ENCODE data around the gene TWNK. TPM values are rescaled to one million over a fixed set of nuclear protein-coding genes. Genes with fewer than 3 reads are reported as not detected.
A peak's percentile ranks its signal among the peaks of the same experiment; 100 is the strongest.

TWNK gene
- total RNA-seq, 2 donors from 2014 or later, result 9.7 to 17.3 TPM

DNA sequence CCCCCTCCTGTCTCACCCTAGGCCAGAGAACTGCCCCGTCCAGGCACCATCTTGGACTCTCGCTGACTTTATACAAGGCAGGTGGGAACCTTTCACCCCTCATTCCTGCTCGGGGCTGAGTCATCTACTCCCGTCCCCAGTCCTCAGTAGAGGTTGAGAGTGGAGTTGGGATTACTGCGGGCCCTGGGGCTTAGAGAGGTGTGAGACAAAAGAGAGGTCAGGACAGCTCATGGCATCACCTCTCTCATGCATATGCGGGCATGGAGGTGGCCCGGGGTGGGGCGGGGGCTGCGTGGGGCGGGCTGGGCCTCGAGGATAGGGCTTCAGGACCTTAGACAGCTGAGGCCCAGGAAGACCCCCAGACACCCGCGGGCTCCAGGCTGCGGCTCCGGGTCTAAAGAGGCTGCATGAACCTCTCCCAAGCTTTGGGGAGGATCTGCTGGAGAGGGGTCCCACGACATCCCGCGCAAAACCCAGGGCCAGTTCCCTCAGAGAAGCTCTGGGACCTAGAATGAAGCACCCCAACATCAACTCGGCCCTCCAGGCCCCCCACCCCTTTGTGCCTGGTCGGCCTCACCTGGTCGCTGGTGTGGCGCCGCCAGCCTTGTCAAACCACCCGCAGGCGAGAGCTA is 43.3 kb downstream of the TWNK start:
- TF ChIP-seq POLR2A (IDR thresholded peaks at IDR 0.05) (no peak), POLR2AphosphoS5 (IDR thresholded peaks at IDR 0.05) (no peak)
- TF ChIP-seq, protein P1, sequence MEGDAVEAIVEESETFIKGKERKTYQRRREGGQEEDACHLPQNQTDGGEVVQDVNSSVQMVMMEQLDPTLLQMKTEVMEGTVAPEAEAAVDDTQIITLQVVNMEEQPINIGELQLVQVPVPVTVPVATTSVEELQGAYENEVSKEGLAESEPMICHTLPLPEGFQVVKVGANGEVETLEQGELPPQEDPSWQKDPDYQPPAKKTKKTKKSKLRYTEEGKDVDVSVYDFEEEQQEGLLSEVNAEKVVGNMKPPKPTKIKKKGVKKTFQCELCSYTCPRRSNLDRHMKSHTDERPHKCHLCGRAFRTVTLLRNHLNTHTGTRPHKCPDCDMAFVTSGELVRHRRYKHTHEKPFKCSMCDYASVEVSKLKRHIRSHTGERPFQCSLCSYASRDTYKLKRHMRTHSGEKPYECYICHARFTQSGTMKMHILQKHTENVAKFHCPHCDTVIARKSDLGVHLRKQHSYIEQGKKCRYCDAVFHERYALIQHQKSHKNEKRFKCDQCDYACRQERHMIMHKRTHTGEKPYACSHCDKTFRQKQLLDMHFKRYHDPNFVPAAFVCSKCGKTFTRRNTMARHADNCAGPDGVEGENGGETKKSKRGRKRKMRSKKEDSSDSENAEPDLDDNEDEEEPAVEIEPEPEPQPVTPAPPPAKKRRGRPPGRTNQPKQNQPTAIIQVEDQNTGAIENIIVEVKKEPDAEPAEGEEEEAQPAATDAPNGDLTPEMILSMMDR (IDR thresholded peaks at IDR 0.05), result no peak
- H3K36me3 ChIP-seq, result peaks cover 0 to 4% of the 10 kb centered on the region in 2 donors
- H3K4me3 ChIP-seq, result peak overlapping the region; percentile 70 to 75
- H3K27me3 ChIP-seq (replicated peaks; ENCODE audit: insufficient read depth), result no peaks in the 10 kb centered on the region
- intact Hi-C loops (cut with DNase I), result loop anchor here (5.0 kb wide), 1 partner anchor 37 kb away; no protein-coding TSS in a partner anchor
- WGBS, result 12% methylated on average over 25 of the region's 25 CpGs
- no peaks in the 10 kb centered on the region for H3K9me3 ChIP-seq
- H3K27ac ChIP-seq, result peak overlapping the region; percentile 97
- peaks cover 16% of the 10 kb centered on the region for H3K4me1 ChIP-seq (replicated peaks)
- no peak for DNase-seq (ENCODE audit: low spot score)

DNA sequence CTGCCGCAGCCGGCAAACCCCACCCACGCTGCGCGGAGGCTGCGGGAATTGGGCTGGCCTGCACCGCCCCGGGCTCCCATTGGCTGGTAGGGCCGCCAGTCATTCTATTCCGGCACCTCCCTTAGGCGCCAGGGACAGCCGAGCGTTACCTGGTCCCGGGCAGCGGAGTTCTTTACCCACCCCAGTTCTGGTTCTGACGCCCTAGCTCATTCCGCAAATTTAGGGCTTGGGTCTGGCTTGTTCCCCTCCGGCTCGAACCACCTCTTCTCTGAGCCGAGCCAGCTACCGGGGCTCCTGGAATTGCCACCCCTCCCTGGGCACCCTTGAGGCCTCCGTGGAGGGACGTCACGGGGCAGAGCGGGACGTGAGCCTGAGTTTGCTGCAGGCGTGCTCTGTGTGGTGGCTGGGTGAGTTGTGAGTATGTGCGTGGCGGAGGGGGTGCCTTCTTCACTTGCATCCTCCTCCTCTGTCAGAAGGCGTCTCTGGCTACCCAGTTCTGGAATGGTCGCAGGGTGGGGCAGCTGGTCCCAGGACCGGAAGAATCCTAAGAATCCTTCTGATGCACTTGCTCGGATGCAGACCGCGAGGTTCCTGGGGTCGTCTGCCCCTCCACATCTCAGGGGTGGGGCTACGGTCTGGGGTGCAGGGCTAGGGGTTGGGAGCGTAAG is 43.9 kb downstream of the TWNK start, which contains the start of the genes PDZD7 and SFXN3:
Gene PDZD7 (minus strand): TSS at position 2 of the 668 bp plus-strand sequence. CDS start 910 bp downstream, outside the sequence.
Gene SFXN3 (plus strand): TSS at position 107 of the 668 bp plus-strand sequence. CDS start 3,461 bp downstream, outside the sequence.
- intact Hi-C loops (cut with DNase I), result loop anchor here (5.0 kb wide), 1 partner anchor 36 kb away; no protein-coding TSS in a partner anchor
- Histone ChIP-seq H3K4me1 (replicated peaks) (peaks cover 16% of the 10 kb centered on the region), H3K27ac (peak within 1 kb of the TSS; percentile 97), H3K9me3 (no peaks in the 10 kb centered on the region), H3K36me3 (peaks cover 0 to 4% of the 10 kb centered on the region in 2 donors), H3K27me3 (replicated peaks; ENCODE audit: insufficient read depth) (no peaks in the 10 kb centered on the region), H3K4me3 (peak within 1 kb of the TSS; percentile 70 to 75)
- TF ChIP-seq POLR2AphosphoS5 (IDR thresholded peaks at IDR 0.05) (peak; percentile 94), POLR2A (IDR thresholded peaks at IDR 0.05) (peak; percentile 82)
- TF ChIP-seq, protein P1 (IDR thresholded peaks at IDR 0.05), result peak in 1 of 4 experiments; percentile 32
- peak; percentile 95 for DNase-seq (ENCODE audit: low spot score)
- 1% methylated on average over 32 of the region's 38 CpGs for WGBS

DNA sequence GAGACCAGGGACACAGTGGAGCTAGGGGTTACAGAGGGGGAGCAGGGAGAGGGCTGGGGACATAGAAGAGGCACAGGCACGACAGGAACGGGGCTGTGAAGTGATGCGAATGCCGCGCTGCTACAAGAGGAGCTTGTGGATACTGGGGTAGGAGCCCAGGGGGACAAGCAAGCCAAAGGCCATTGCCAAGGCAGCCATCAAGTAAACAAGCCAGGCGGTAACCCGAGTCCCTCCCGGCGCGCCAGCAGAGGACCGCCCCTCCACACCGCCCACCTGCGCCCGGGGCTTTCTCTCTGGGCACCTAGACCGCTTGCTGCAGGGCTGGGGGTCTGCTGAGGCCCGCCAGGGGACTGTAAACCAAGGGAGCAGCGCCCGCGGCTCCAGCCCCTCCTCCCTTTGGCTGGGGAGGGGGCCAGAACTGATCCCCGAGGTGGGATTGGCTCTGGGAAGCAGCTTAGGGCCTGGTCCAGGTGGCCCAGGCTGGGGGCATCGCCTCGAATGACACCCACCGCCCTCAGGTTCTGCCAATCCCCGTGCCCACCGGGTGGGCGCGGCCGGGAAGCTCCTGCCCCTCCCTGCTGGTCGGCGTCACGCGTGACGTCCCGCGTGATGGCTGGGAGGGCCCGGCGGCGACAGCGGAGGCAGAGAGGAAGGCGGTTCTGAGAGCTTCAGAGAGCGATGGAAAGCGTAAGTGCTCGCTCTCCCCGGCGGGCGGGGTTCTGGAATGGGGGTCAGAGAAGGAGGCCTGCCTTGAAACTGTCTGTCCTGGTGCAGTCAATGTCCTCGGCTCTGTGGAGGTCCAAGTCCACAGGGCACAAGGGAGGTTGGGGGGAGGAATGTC is 44.7 kb downstream of the TWNK start:
- intact Hi-C loops (cut with DNase I), result loop anchor here (5.0 kb wide), 1 partner anchor 35 kb away; no protein-coding TSS in a partner anchor
- DNase-seq (ENCODE audit: low spot score), result peak; percentile 66
- Histone ChIP-seq H3K27ac (peak overlapping the region; percentile 97), H3K36me3 (peaks cover 0 to 4% of the 10 kb centered on the region in 2 donors), H3K27me3 (replicated peaks; ENCODE audit: insufficient read depth) (no peaks in the 10 kb centered on the region), H3K4me3 (peak overlapping the region; percentile 70 to 75), H3K9me3 (no peaks in the 10 kb centered on the region), H3K4me1 (replicated peaks) (peaks cover 16% of the 10 kb centered on the region)
- TF ChIP-seq POLR2AphosphoS5 (IDR thresholded peaks at IDR 0.05) (peak; percentile 75), POLR2A (IDR thresholded peaks at IDR 0.05) (peak; percentile 81)
- TF ChIP-seq, protein P1 (IDR thresholded peaks at IDR 0.05), result no peak
- under 1% methylated on average over 47 of the region's 47 CpGs for WGBS

DNA sequence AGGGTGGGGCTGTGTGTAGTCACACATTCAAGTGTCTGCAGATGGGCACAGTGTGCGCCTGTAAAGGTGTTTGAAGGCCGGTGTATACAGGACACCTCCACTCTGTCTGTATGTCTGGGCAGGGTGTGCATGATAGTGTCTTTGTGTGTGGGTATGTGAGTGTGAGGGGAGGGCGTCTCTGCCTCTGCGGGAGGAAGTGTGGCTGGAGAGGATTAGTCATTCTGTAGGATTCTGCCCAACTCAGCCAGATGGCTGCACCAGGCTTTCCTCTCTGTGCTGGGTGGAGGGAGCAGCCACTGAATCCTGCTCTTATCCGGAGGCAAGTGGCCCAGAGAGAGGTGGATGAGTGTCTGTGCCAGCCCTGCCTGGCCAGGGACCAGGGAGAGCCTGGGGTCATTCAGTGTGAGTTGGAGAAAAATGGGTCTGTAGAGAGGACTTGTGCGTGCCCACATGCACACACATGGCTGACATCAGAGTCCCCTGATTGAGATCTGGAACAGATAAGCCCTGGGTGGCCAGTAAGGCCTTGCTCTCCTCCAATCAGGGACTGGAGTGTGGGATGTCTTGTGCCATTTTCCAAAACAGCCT is 45.4 kb downstream of the TWNK start:
- Histone ChIP-seq H3K9me3 (no peaks in the 10 kb centered on the region), H3K27me3 (replicated peaks; ENCODE audit: insufficient read depth) (no peaks in the 10 kb centered on the region), H3K4me3 (peak overlapping the region; percentile 70 to 75), H3K27ac (peak overlapping the region; percentile 97), H3K36me3 (peaks cover 0 to 4% of the 10 kb centered on the region in 2 donors), H3K4me1 (replicated peaks) (peaks cover 16% of the 10 kb centered on the region)
- intact Hi-C loops (cut with DNase I), result loop anchor here (5.0 kb wide), 1 partner anchor 35 kb away; no protein-coding TSS in a partner anchor
- TF ChIP-seq POLR2AphosphoS5 (IDR thresholded peaks at IDR 0.05) (no peak), POLR2A (IDR thresholded peaks at IDR 0.05) (no peak)
- TF ChIP-seq, protein P1 (IDR thresholded peaks at IDR 0.05), result no peak
- no peak for DNase-seq (ENCODE audit: low spot score)
- 7% methylated on average over 6 of the region's 6 CpGs for WGBS
